ENCODE measurements around the gene LENG8.

- no peak for TF ChIP-seq POU6F1 (CRISPR knock-in tag; IDR thresholded peaks at IDR 0.05; ENCODE audit: borderline replicate concordance, low read depth)
- TF ChIP-seq ZNF70 (CRISPR knock-in tag; IDR thresholded peaks at IDR 0.05) = no peak
- no peak for TF ChIP-seq PATZ1 (CRISPR knock-in tag; IDR thresholded peaks at IDR 0.05; ENCODE audit: borderline replicate concordance)
- no peak for TF ChIP-seq ZNF565 (CRISPR knock-in tag; conservative IDR thresholded peaks at IDR 0.05; ENCODE audit: low read depth)
Observed at GRCh38 chr19:54430306-54431254, 18.4 kb upstream of the LENG8 start.
